Gastrocnemius medialis (tissue), 4 donors: ENCODE measurements around the gene CYP19A1.

Experiments
- POLR2A ChIP-seq, 2 donors: fragments of 450-650 bp; IDR thresholded peaks; one replicate each; pipeline ENCODE4 v1.6.1; 2017; ENCODE audit warnings: antibody characterized with exemption in 2 of 2, mild to moderate bottlenecking in 2 of 2, moderate library complexity in 2 of 2
- TF ChIP-seq, protein P1 (sequence below), 5 experiments: fragments of 450-650 bp in 3 of 5; fragments of 200-600 bp in 2 of 5; sonication (generic) in 2 of 5; IDR thresholded peaks in 4 of 5; conservative IDR thresholded peaks in 1 of 5; 1 replicate in 4 of 5; 2 replicates in 1 of 5; pipeline ENCODE4 v1.5.1; 2016 to 2019; ENCODE audit warnings: antibody characterized with exemption in 5 of 5, mild to moderate bottlenecking in 3 of 5, moderate library complexity in 3 of 5

DNA sequence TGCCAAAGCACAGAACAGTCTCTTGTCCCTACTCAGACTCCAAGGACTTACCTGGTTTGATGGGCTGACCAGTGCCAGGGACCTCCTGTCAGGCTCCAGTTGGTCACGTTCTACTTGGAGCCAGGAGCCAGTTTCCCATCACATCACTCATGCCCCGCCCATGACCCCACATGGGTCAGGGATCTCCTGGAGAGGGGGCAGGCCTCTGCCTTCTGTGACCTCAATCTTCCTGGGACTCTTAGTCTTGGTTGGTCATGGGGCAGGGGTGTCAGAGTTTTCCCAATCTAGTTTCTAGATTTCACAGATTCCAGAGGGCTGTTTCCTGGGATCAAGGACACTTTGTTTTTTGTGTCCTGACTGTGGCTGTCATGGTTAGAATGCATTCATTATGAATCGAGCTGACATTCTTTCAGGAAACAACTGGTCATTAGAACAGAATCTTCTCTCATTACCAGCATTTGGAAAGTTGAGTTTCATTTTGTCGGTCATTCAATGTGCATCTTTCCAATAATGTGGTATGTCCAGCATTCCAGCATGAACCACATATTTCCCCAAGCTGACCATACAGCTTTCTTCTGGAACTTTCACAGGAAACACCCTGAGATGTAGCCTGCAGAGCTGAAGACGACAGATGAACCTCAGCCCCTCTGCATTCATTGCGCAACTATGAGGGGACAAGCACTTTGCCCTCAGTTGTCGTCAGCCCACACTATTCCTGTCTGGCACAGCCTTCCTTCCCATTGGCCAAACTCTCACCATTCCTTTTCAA lies 19.8 kb downstream of the CYP19A1 start:
- TF ChIP-seq, protein P1, sequence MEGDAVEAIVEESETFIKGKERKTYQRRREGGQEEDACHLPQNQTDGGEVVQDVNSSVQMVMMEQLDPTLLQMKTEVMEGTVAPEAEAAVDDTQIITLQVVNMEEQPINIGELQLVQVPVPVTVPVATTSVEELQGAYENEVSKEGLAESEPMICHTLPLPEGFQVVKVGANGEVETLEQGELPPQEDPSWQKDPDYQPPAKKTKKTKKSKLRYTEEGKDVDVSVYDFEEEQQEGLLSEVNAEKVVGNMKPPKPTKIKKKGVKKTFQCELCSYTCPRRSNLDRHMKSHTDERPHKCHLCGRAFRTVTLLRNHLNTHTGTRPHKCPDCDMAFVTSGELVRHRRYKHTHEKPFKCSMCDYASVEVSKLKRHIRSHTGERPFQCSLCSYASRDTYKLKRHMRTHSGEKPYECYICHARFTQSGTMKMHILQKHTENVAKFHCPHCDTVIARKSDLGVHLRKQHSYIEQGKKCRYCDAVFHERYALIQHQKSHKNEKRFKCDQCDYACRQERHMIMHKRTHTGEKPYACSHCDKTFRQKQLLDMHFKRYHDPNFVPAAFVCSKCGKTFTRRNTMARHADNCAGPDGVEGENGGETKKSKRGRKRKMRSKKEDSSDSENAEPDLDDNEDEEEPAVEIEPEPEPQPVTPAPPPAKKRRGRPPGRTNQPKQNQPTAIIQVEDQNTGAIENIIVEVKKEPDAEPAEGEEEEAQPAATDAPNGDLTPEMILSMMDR (IDR thresholded peaks at IDR 0.05 in 4 of 5, conservative IDR thresholded peaks at IDR 0.05 in 1 of 5): no peak
- TF ChIP-seq POLR2A (IDR thresholded peaks at IDR 0.05): no peak
